Tibial artery (tissue), 4 donors: Measurements from ENCODE around the gene SEC14L2.

Experiments
- DNase-seq, 2 donors: peaks; one replicate each; pipeline ENCODE4 v3.0.0-alpha.2; 2019
- H3K27ac ChIP-seq, 2 donors: fragments of 200-600 bp; sonication (generic) in 1 of 2; 1 replicate in 1 of 2; 2 replicates in 1 of 2; pipeline ENCODE4 v1.5.1; 2018 to 2019; ENCODE audit warnings: mild to moderate bottlenecking in 1 of 2
- H3K27me3 ChIP-seq, 2 donors: fragments of 200-600 bp; sonication (generic) in 1 of 2; one replicate each; pipeline versions ENCODE4 v1.5.1 to v1.6.0; 2016 to 2019
- H3K36me3 ChIP-seq, 3 donors: fragments of 200-600 bp; sonication (generic) in 2 of 3; one replicate each; pipeline ENCODE4 v1.5.1; 2016 to 2019; ENCODE audit warnings: mild to moderate bottlenecking in 2 of 3
- H3K4me1 ChIP-seq, 4 donors: fragments of 200-600 bp; sonication (generic) in 2 of 4; 1 replicate in 3 of 4; 2 replicates in 1 of 4; pipeline ENCODE4 v1.5.1; 2016 to 2019
- H3K4me3 ChIP-seq, 2 donors: fragments of 200-600 bp; sonication (generic) in 1 of 2; 1 replicate in 1 of 2; 2 replicates in 1 of 2; pipeline ENCODE4 v1.5.1; 2018 to 2019; ENCODE audit warnings: mild to moderate bottlenecking in 2 of 2
- H3K9me3 ChIP-seq, 3 donors: fragments of 200-600 bp; sonication (generic) in 1 of 3; one replicate each; pipeline ENCODE4 v1.5.1; 2016 to 2019
- intact Hi-C: fragments of 100-400 bp; cut with DNase I; formaldehyde crosslinking; loops from one replicate; pipeline ENCODE4 v1.15.0; 2023; ENCODE audit warnings: low total_unique reads
- TF ChIP-seq, protein P1 (sequence below), 2 experiments: fragments of 200-600 bp in 1 of 2; fragments of 450-650 bp in 1 of 2; IDR thresholded peaks; one replicate each; pipeline ENCODE4 v1.5.1; 2017 to 2019; ENCODE audit warnings: antibody characterized with exemption in 2 of 2, mild to moderate bottlenecking in 1 of 2, moderate library complexity in 1 of 2

The SEC14L2 gene

DNA sequence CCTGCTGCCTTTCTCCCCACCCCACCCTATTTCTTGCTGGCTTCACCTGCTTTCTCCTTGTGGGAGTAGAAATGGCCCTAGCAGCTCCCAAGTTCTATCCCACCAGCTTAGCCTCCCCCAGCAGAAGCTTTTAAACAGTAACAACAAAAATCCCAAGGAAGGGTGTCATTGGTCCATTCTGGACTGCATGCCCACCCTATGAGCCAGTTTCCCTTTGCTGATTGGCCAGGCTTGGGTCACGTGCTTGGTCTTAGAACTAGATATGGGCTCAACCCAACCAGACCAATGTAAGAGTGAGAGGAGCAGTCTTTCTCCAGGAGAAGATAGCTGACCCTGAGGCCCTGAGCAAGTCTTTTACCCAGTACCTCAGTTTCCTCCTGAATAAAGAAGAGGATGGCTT, 31.1 kb downstream of the SEC14L2 start:
- H3K9me3 ChIP-seq, result no peaks in the 10 kb centered on the region
- no peak for DNase-seq
- no peaks in the 10 kb centered on the region for H3K36me3 ChIP-seq
- H3K4me1 ChIP-seq, result peaks cover 0 to 30% (median 25%) of the 10 kb centered on the region in 4 donors
- intact Hi-C loops, result no loop called here
- no peaks in the 10 kb centered on the region for H3K27me3 ChIP-seq
- H3K27ac ChIP-seq, result no peak overlapping the region
- TF ChIP-seq, protein P1, sequence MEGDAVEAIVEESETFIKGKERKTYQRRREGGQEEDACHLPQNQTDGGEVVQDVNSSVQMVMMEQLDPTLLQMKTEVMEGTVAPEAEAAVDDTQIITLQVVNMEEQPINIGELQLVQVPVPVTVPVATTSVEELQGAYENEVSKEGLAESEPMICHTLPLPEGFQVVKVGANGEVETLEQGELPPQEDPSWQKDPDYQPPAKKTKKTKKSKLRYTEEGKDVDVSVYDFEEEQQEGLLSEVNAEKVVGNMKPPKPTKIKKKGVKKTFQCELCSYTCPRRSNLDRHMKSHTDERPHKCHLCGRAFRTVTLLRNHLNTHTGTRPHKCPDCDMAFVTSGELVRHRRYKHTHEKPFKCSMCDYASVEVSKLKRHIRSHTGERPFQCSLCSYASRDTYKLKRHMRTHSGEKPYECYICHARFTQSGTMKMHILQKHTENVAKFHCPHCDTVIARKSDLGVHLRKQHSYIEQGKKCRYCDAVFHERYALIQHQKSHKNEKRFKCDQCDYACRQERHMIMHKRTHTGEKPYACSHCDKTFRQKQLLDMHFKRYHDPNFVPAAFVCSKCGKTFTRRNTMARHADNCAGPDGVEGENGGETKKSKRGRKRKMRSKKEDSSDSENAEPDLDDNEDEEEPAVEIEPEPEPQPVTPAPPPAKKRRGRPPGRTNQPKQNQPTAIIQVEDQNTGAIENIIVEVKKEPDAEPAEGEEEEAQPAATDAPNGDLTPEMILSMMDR (IDR thresholded peaks at IDR 0.05), result no peak
- H3K4me3 ChIP-seq, result no peak overlapping the region

DNA sequence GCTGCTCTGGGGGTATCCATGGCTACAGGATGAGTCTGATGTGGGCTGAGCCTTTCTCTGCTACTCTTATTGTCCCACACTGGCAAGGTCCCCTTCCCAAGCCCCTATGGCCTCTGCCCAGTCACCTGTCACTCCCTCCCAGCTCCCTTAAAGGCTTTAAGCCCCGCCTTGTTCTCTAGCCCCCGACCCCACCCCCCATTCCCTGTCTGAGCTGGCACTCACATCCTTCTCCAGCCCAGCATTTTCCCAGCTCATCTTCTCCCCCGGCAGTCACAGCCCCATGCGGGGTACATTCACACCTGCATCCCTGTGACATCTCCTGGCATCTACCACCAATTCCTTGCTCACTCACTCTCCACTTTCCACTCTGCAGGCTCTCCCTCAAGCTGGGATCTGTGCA, 33.1 kb downstream of the SEC14L2 start:
- no peaks in the 10 kb centered on the region for H3K9me3 ChIP-seq
- H3K36me3 ChIP-seq, result no peaks in the 10 kb centered on the region
- H3K27ac ChIP-seq, result no peak overlapping the region
- H3K27me3 ChIP-seq, result no peaks in the 10 kb centered on the region
- intact Hi-C loops, result no loop called here
- TF ChIP-seq, protein P1 (IDR thresholded peaks at IDR 0.05), result no peak
- no peak overlapping the region for H3K4me3 ChIP-seq
- H3K4me1 ChIP-seq, result peaks cover 0 to 21% (median 17%) of the 10 kb centered on the region in 4 donors
- no peak for DNase-seq

DNA sequence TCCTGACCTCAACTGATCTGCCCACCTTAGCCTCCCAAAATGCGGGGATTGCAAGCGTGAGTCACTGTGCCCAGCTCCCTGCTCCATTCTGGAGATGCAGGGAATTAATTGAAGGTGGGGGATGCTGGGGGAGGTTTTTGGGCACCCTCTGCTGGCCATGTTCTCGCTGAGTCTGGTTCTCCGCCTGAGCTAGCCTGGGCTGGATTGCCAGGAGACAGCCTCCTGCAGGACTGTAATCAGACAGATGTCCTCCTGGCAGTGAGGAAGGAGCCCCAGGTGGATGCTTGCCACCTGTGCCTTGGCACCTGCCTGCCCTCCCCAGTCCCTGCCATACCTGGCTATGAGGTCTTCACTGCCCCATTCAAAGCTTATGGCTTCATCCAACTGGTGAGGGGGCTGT, 34.1 kb downstream of the SEC14L2 start:
- DNase-seq, result no peak
- Histone ChIP-seq H3K4me3 (no peak overlapping the region), H3K4me1 (peaks cover 0 to 10% (median 8%) of the 10 kb centered on the region in 4 donors), H3K9me3 (no peaks in the 10 kb centered on the region), H3K27me3 (no peaks in the 10 kb centered on the region), H3K36me3 (no peaks in the 10 kb centered on the region), H3K27ac (no peak overlapping the region)
- TF ChIP-seq, protein P1 (IDR thresholded peaks at IDR 0.05), result no peak
- intact Hi-C loops, result no loop called here

DNA sequence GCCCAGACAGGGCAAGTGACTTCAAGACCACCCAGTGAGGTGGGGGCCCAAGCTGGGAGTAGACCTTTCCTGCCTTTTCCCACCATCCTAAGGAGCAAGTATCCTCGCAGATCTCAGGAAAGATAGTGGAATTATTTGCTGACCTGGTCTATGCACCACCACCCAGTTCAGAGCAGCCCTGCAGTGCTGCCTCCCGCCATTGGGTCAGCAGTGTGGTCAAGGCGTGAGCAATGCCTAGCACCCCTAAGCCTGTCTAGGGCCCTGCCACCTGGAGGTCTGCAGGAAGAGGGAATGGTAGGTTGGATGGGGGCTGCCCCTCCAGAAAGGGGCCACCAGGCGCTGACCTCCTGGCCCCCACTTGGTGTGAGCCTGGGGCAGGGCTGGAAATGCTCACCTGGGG, 35.3 kb downstream of the SEC14L2 start:
- Histone ChIP-seq H3K4me3 (no peak overlapping the region), H3K4me1 (no peaks in the 10 kb centered on the region), H3K9me3 (no peaks in the 10 kb centered on the region), H3K27ac (no peak overlapping the region), H3K36me3 (no peaks in the 10 kb centered on the region), H3K27me3 (no peaks in the 10 kb centered on the region)
- TF ChIP-seq, protein P1 (IDR thresholded peaks at IDR 0.05), result no peak
- no peak for DNase-seq
- intact Hi-C loops, result no loop called here

DNA sequence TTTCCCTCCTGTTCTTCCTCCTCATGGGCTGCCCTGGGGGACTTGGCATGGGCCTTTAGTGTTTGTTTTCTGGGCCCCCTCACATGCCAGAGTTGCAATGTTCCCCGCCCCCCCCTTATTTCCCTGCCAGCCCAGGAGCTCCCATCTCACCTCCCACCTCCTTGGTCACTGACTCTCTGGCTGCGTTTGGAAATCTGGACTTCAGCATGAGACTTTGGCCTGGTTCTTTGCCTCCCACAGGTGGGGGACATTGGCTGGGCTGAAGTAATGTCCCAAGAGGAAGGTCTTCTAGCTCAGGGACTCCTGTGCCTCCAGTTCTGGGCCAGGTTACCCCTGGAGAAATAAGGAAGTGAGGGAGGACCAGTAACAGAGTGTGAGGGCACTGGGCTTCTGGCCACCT, 35.7 kb downstream of the SEC14L2 start:
- H3K27me3 ChIP-seq, result no peaks in the 10 kb centered on the region
- H3K36me3 ChIP-seq, result no peaks in the 10 kb centered on the region
- intact Hi-C loops, result no loop called here
- no peaks in the 10 kb centered on the region for H3K9me3 ChIP-seq
- H3K4me3 ChIP-seq, result no peak overlapping the region
- no peak overlapping the region for H3K27ac ChIP-seq
- TF ChIP-seq, protein P1 (IDR thresholded peaks at IDR 0.05), result no peak
- H3K4me1 ChIP-seq, result no peaks in the 10 kb centered on the region
- no peak for DNase-seq

DNA sequence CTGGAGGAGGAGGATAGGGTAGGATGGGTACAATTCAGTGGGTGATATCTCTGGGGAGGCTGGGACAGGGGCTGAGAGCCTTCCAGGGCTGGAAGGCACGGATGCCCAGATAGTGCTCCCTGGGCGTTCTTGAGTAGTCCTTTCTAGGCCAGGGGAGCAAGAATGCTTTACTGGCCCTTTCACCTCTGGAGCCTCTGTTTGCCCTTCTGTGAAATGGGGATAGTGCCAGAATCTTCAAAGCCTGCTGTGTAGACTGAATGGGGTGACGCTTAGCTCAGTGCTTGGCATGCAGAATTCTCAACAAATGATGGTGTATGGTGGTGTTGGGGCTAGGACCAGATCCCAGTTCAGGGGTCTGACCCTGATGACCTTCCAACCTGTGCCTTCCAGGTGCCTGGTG, 36.4 kb downstream of the SEC14L2 start:
- no peak overlapping the region for H3K4me3 ChIP-seq
- no peak for DNase-seq
- TF ChIP-seq, protein P1 (IDR thresholded peaks at IDR 0.05), result no peak
- no peaks in the 10 kb centered on the region for H3K4me1 ChIP-seq
- intact Hi-C loops, result no loop called here
- H3K27me3 ChIP-seq, result no peaks in the 10 kb centered on the region
- no peaks in the 10 kb centered on the region for H3K36me3 ChIP-seq
- H3K9me3 ChIP-seq, result no peaks in the 10 kb centered on the region
- no peak overlapping the region for H3K27ac ChIP-seq
